GM11168 (cell line): Measurements from ENCODE around the gene APBB2.

Experiments
- in situ Hi-C: fragments of 300-500 bp; cut with MboI; formaldehyde crosslinking; loops from one replicate; pipeline ENCODE4 v1.12.0; 2022; ENCODE audit warnings: low sequenced_read_pairs; ENCODE audit not compliant: unreplicated experiment

The APBB2 gene

GRCh38 chr4:41119867-41120295 lies 94.5 kb downstream of the APBB2 start:
- in situ Hi-C loops, result no loop called here

- in situ Hi-C loops, result no loop called here
These were observed 102.6 kb downstream of the APBB2 start for GRCh38 chr4:41111791-41112190.

GRCh38 chr4:41110050-41110449 lies 104.3 kb downstream of the APBB2 start:
- in situ Hi-C loops, result no loop called here

- in situ Hi-C loops, result no loop called here
These were observed 105.9 kb downstream of the APBB2 start for GRCh38 chr4:41108481-41108880.

GRCh38 chr4:41106694-41107419 lies 107.5 kb downstream of the APBB2 start:
- in situ Hi-C loops, result no loop called here

- in situ Hi-C loops, result no loop called here
These were observed 108.3 kb downstream of the APBB2 start for GRCh38 chr4:41106081-41106480.

GRCh38 chr4:41104155-41104554 lies 110.2 kb downstream of the APBB2 start:
- in situ Hi-C loops, result no loop called here

- in situ Hi-C loops, result no loop called here
These were observed 110.7 kb downstream of the APBB2 start for GRCh38 chr4:41103657-41104056.

- in situ Hi-C loops, result no loop called here
These were observed 111.8 kb downstream of the APBB2 start for GRCh38 chr4:41102414-41103092.

- in situ Hi-C loops, result no loop called here
These were observed 116.0 kb downstream of the APBB2 start for GRCh38 chr4:41098093-41099048.

GRCh38 chr4:41095973-41096372 lies 118.4 kb downstream of the APBB2 start:
- in situ Hi-C loops, result no loop called here

GRCh38 chr4:41095192-41095872 lies 119.0 kb downstream of the APBB2 start:
- in situ Hi-C loops, result no loop called here

GRCh38 chr4:41092128-41092527 lies 122.2 kb downstream of the APBB2 start:
- in situ Hi-C loops, result no loop called here

GRCh38 chr4:41081847-41082246 lies 132.5 kb downstream of the APBB2 start:
- in situ Hi-C loops, result no loop called here

- in situ Hi-C loops, result no loop called here
These were observed 133.4 kb downstream of the APBB2 start for GRCh38 chr4:41080976-41081375.

GRCh38 chr4:41079881-41080560 lies 134.3 kb downstream of the APBB2 start:
- in situ Hi-C loops, result no loop called here

GRCh38 chr4:41077628-41078027 lies 136.7 kb downstream of the APBB2 start:
- in situ Hi-C loops, result no loop called here

GRCh38 chr4:41076481-41076880 lies 137.9 kb downstream of the APBB2 start:
- in situ Hi-C loops, result no loop called here

GRCh38 chr4:41074215-41074614 lies 140.1 kb downstream of the APBB2 start:
- in situ Hi-C loops, result no loop called here
